GM12878 (cell line): Measurements from ENCODE around the gene RNPEP. TPM values are rescaled to one million over a fixed set of nuclear protein-coding genes. Genes with fewer than 3 reads are reported as not detected.

Experiments used
- ATAC-seq: fragments of 200-7000 bp; cut with Tn5 transposase; 3 replicates; pipeline ENCODE4 v1.9.1; 2020; ENCODE audit warnings: mild to moderate bottlenecking, moderate library complexity
- BruUV-seq: library from RNA; stranded (reverse); fragments of 400-500 nt; replicated peaks from 2 replicates; lab custom pipeline; 2021; lab: Mats Ljungman, UMichigan
- CTCF ChIA-PET: fragments of 300-600 bp; sonication (Branson Sonifier 250); formaldehyde crosslinking; extraction: SDS; loops from one replicate; lab custom pipeline; 2021; ENCODE audit warnings: inconsistent platforms; lab: Yijun Ruan, JAX
- POLR2A ChIA-PET: fragments of 350-600 bp; formaldehyde crosslinking; extraction: SDS; loops from one replicate; lab custom pipeline; 2021; ENCODE audit warnings: inconsistent platforms; lab: Charles Lee
- RAD21 ChIA-PET: fragments of 300-600 bp; sonication (Branson Sonifier 250); formaldehyde crosslinking; loops from one replicate; lab custom pipeline; 2023; ENCODE audit warnings: antibody characterized with exemption; ENCODE audit not compliant: unreplicated experiment; lab: Charles Lee
- SMC1A ChIA-PET: fragments of 300-600 bp; sonication (Branson Sonifier 250); formaldehyde crosslinking; loops from one replicate; lab custom pipeline; 2023; ENCODE audit not compliant: unreplicated experiment, uncharacterized antibody; lab: Charles Lee
- DNase-seq: peaks from one replicate; pipeline ENCODE4 v3.0.0-alpha.2; 2011; ENCODE audit warnings: low read depth, low spot score
- FAIRE-seq: peaks from 3 replicates; lab custom pipeline; 2011; peaks lifted over from hg19 to GRCh38; lab: Jason Lieb, UNC
- H2AFZ ChIP-seq: 2 replicates; pipeline ENCODE4 v1.6.0; 2011; ENCODE audit warnings: low read depth, low read length, control low read depth; ENCODE audit not compliant: control insufficient read depth
- H3K27ac ChIP-seq: 2 replicates; pipeline ENCODE4 v1.5.1; 2011; ENCODE audit warnings: control low read depth; ENCODE audit not compliant: control insufficient read depth, insufficient read depth
- H3K27me3 ChIP-seq, 2 experiments: replicated peaks in 1 of 2; 2 replicates each; pipeline versions ENCODE4 v1.6.0 to v1.6.1; 2011; ENCODE audit warnings: low read length in 1 of 2; ENCODE audit not compliant: control insufficient read depth in 2 of 2, insufficient read depth in 2 of 2
- H3K36me3 ChIP-seq, 2 experiments: 2 replicates each; pipeline ENCODE4 v1.5.1; 2011; ENCODE audit warnings: low read length in 1 of 2; ENCODE audit not compliant: control insufficient read depth in 2 of 2, insufficient read depth in 2 of 2
- H3K4me1 ChIP-seq: 2 replicates; pipeline ENCODE4 v1.6.1; 2011; ENCODE audit warnings: mild to moderate bottlenecking, low read length, moderate library complexity, mixed read lengths; ENCODE audit not compliant: control insufficient read depth, insufficient read depth
- H3K4me2 ChIP-seq: 2 replicates; pipeline ENCODE4 v1.6.0; 2011; ENCODE audit warnings: control low read depth; ENCODE audit not compliant: control insufficient read depth, insufficient read depth
- H3K4me3 ChIP-seq: fragments of 200-600 bp; sonication (generic); 2 replicates; pipeline ENCODE4 v1.5.1; 2016
- H3K79me2 ChIP-seq: 2 replicates; pipeline ENCODE4 v1.6.0; 2011; ENCODE audit warnings: low read length; ENCODE audit not compliant: control insufficient read depth, insufficient read depth
- H3K9ac ChIP-seq: 2 replicates; pipeline ENCODE4 v1.8.0; 2011; ENCODE audit warnings: low read length, control low read depth, mixed read lengths; ENCODE audit not compliant: control insufficient read depth, insufficient read depth
- H3K9me3 ChIP-seq: replicated peaks from 3 replicates; pipeline ENCODE4 v1.5.1; 2011; ENCODE audit warnings: mild to moderate bottlenecking, low read length; ENCODE audit not compliant: control insufficient read depth, insufficient read depth
- H4K20me1 ChIP-seq: 2 replicates; pipeline ENCODE4 v1.6.0; 2011; ENCODE audit not compliant: control insufficient read depth, insufficient read depth
- ASH2L ChIP-seq: fragments of 300-600, 200-600 bp; sonication (generic); IDR thresholded peaks from 2 replicates; pipeline ENCODE4 v1.6.1; 2017; ENCODE audit warnings: low read depth, mild to moderate bottlenecking, borderline replicate concordance
- BMI1 ChIP-seq: fragments of 450-650 bp; IDR thresholded peaks from 2 replicates; pipeline ENCODE4 v1.6.1; 2016; ENCODE audit warnings: mild to moderate bottlenecking, moderate library complexity, borderline replicate concordance
- KAT2A ChIP-seq: conservative IDR thresholded peaks from 2 replicates; pipeline ENCODE4 v1.6.1; 2011; ENCODE audit warnings: low read depth, low read length; ENCODE audit not compliant: control insufficient read depth
- RB1 ChIP-seq: fragments of 450-650 bp; formaldehyde crosslinking; IDR thresholded peaks from 2 replicates; pipeline ENCODE4 v1.6.1; 2017; ENCODE audit warnings: mild to moderate bottlenecking, borderline replicate concordance
- RELA ChIP-seq: fragments of 450-650 bp; IDR thresholded peaks from 2 replicates; pipeline ENCODE4 v1.8.0; 2014; ENCODE audit warnings: borderline replicate concordance; ENCODE audit not compliant: partially characterized antibody
- SRF ChIP-seq, 2 experiments: IDR thresholded peaks; 2 replicates each; pipeline ENCODE4 v1.6.1; 2011; ENCODE audit warnings: low read depth in 2 of 2, low read length in 2 of 2, mild to moderate bottlenecking in 1 of 2, moderate library complexity in 1 of 2
- TCF12 ChIP-seq: IDR thresholded peaks from 2 replicates; pipeline ENCODE4 v1.6.1; 2011; ENCODE audit warnings: low read depth, mild to moderate bottlenecking, low read length
- TCF3 ChIP-seq: IDR thresholded peaks from 2 replicates; pipeline ENCODE4 v1.6.1; 2012; ENCODE audit warnings: low read depth, mild to moderate bottlenecking, low read length, borderline replicate concordance; ENCODE audit not compliant: insufficient read depth
- ZNF217 ChIP-seq: fragments of 450-650 bp; IDR thresholded peaks from 2 replicates; pipeline ENCODE4 v1.6.1; 2017; ENCODE audit warnings: antibody characterized with exemption, mild to moderate bottlenecking
- ZSCAN29 ChIP-seq: fragments of 450-650 bp; IDR thresholded peaks from 2 replicates; pipeline ENCODE4 v1.6.1; 2017; ENCODE audit warnings: mild to moderate bottlenecking, moderate library complexity
- WGBS: methylation state at CpG from one replicate; pipeline ENCODE4 v1.1.6; 2016; ENCODE audit warnings: low lambda C conversion rate; ENCODE audit not compliant: insufficient replicate concordance, insufficient coverage; ENCODE audit errors: missing lambda C conversion rate; 5-methylcytosine and 5-hydroxymethylcytosine counted together
- in situ Hi-C: fragments of 300-500 bp; cut with MboI; formaldehyde crosslinking; loops from 9 replicates; pipeline ENCODE4 v1.14.3; 2018; ENCODE audit warnings: mixed read lengths
- intact Hi-C: fragments of 100-400 bp; cut with micrococcal nuclease; formaldehyde crosslinking; loops from one replicate; pipeline ENCODE4 v1.14.2; 2022; ENCODE audit not compliant: unreplicated experiment
- polyA plus RNA-seq, 11 experiments: library from polyadenylated mRNA; depleted of rRNA in 4 of 11; unstranded in 6 of 11; stranded (reverse) in 5 of 11; fragments of >200 nt; fragmentation: Nextera tagmentation in 4 of 11; fragmentation: Illumina TruSeq in 1 of 11; extraction: Ambion mirVana in 4 of 11; extraction: Trizol in 1 of 11; gene quantifications; 1 replicate in 1 of 11; 2 replicates in 10 of 11; pipeline versions ENCODE4 v1.2.1 to v1.2.3, GENCODE V29; 2011 to 2016; ENCODE audit warnings: inconsistent platforms in 2 of 11, missing spikeins in 2 of 11, low read depth in 1 of 11
- total RNA-seq, 4 experiments: library from RNA; depleted of rRNA in 3 of 4; stranded (reverse); fragments of >200 nt in 3 of 4; fragmentation: Illumina TruSeq in 1 of 4; extraction: Trizol in 1 of 4; gene quantifications; 2 replicates each; pipeline versions ENCODE4 v1.2.1 to v1.2.3, GENCODE V29; 2013 to 2021
- TF ChIP-seq, protein P1 (sequence below): fragments of 450-650 bp; IDR thresholded peaks from 2 replicates; pipeline ENCODE4 v1.6.1; 2017; ENCODE audit warnings: antibody characterized with exemption, mild to moderate bottlenecking, moderate library complexity
- TF ChIP-seq, protein P2 (sequence below): fragments of 450-650 bp; IDR thresholded peaks from 2 replicates; pipeline ENCODE4 v1.6.1; 2017; ENCODE audit warnings: mild to moderate bottlenecking, moderate library complexity
- TF ChIP-seq, protein P3 (sequence below): IDR thresholded peaks from 2 replicates; pipeline ENCODE4 v1.6.1; 2012; ENCODE audit warnings: low read depth, low read length, improper control_type of control experiment
- TF ChIP-seq, protein P4 (sequence below): IDR thresholded peaks from 2 replicates; pipeline ENCODE4 v1.6.1; 2011; ENCODE audit warnings: borderline replicate concordance, low read depth, mild to moderate bottlenecking, moderate library complexity, mixed read lengths, low read length; ENCODE audit not compliant: insufficient read depth; ENCODE audit errors: extremely low read length

RNPEP gene
- total and polyA plus RNA-seq, 10 of the 15 experiments (the other 5 are each of a cell fraction or from before 2014, with no cell fraction given) = 18.3 to 68.2 (median 44.6) TPM

DNA sequence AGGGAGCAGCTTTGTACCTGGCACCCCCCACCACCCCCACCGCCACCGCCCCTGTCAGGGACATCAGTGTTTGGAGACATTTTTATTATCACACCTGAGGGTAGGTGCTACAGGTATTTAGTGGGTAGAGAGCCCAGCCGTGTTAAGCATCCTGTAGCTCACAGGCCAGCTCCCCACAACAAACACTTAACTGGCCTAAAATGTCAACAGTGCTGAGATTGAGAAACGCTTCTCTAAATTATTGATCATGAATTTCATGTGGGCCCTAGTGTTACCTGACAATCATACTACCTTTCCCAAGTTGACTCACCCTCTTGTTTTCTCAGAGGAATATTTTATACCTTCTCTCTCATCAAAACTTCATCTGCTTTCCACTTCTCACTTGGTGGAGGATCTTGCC lies 49.3 kb downstream of the RNPEP start:
- no peaks in the 10 kb centered on the region for H3K9me3 ChIP-seq
- SMC1A ChIA-PET = interaction anchor here (0.6 kb wide), 1 partner anchor 9 kb away, joined by 3 read pairs; no protein-coding TSS in a partner anchor
- H4K20me1 ChIP-seq = no peaks in the 10 kb centered on the region
- WGBS = 39% methylated on average over 4 of the region's 4 CpGs
- FAIRE-seq (no peak), DNase-seq (no peak)
- H3K4me3 ChIP-seq = no peak overlapping the region
- H3K27me3 ChIP-seq = no peaks in the 10 kb centered on the region
- no peaks in the 10 kb centered on the region for H3K4me1 ChIP-seq
- H3K4me2 ChIP-seq = no peak overlapping the region
- H3K36me3 ChIP-seq = no peaks in the 10 kb centered on the region
- RAD21 ChIA-PET = no interaction called here
- intact Hi-C loops = no loop called here
- no peak overlapping the region for H2AFZ ChIP-seq
- H3K9ac ChIP-seq = no peak overlapping the region
- POLR2A ChIA-PET = no interaction called here
- no TSS peak for BruUV-seq
- TF ChIP-seq, protein P1, sequence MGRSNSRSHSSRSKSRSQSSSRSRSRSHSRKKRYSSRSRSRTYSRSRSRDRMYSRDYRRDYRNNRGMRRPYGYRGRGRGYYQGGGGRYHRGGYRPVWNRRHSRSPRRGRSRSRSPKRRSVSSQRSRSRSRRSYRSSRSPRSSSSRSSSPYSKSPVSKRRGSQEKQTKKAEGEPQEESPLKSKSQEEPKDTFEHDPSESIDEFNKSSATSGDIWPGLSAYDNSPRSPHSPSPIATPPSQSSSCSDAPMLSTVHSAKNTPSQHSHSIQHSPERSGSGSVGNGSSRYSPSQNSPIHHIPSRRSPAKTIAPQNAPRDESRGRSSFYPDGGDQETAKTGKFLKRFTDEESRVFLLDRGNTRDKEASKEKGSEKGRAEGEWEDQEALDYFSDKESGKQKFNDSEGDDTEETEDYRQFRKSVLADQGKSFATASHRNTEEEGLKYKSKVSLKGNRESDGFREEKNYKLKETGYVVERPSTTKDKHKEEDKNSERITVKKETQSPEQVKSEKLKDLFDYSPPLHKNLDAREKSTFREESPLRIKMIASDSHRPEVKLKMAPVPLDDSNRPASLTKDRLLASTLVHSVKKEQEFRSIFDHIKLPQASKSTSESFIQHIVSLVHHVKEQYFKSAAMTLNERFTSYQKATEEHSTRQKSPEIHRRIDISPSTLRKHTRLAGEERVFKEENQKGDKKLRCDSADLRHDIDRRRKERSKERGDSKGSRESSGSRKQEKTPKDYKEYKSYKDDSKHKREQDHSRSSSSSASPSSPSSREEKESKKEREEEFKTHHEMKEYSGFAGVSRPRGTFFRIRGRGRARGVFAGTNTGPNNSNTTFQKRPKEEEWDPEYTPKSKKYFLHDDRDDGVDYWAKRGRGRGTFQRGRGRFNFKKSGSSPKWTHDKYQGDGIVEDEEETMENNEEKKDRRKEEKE = no peak
- TF ChIP-seq ASH2L (no peak), RELA (no peak), BMI1 (no peak), RB1 (no peak), TCF3 (no peak), SRF (IDR thresholded peaks at IDR 0.05; ENCODE audit: low read depth in 2 of 2, low read length in 2 of 2) (no peak), KAT2A (no peak), TCF12 (no peak), ZNF217 (no peak), ZSCAN29 (no peak)
- TF ChIP-seq, protein P2, sequence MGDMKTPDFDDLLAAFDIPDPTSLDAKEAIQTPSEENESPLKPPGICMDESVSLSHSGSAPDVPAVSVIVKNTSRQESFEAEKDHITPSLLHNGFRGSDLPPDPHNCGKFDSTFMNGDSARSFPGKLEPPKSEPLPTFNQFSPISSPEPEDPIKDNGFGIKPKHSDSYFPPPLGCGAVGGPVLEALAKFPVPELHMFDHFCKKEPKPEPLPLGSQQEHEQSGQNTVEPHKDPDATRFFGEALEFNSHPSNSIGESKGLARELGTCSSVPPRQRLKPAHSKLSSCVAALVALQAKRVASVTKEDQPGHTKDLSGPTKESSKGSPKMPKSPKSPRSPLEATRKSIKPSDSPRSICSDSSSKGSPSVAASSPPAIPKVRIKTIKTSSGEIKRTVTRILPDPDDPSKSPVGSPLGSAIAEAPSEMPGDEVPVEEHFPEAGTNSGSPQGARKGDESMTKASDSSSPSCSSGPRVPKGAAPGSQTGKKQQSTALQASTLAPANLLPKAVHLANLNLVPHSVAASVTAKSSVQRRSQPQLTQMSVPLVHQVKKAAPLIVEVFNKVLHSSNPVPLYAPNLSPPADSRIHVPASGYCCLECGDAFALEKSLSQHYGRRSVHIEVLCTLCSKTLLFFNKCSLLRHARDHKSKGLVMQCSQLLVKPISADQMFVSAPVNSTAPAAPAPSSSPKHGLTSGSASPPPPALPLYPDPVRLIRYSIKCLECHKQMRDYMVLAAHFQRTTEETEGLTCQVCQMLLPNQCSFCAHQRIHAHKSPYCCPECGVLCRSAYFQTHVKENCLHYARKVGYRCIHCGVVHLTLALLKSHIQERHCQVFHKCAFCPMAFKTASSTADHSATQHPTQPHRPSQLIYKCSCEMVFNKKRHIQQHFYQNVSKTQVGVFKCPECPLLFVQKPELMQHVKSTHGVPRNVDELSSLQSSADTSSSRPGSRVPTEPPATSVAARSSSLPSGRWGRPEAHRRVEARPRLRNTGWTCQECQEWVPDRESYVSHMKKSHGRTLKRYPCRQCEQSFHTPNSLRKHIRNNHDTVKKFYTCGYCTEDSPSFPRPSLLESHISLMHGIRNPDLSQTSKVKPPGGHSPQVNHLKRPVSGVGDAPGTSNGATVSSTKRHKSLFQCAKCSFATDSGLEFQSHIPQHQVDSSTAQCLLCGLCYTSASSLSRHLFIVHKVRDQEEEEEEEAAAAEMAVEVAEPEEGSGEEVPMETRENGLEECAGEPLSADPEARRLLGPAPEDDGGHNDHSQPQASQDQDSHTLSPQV = no peak
- TF ChIP-seq, protein P3, sequence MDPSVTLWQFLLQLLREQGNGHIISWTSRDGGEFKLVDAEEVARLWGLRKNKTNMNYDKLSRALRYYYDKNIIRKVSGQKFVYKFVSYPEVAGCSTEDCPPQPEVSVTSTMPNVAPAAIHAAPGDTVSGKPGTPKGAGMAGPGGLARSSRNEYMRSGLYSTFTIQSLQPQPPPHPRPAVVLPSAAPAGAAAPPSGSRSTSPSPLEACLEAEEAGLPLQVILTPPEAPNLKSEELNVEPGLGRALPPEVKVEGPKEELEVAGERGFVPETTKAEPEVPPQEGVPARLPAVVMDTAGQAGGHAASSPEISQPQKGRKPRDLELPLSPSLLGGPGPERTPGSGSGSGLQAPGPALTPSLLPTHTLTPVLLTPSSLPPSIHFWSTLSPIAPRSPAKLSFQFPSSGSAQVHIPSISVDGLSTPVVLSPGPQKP = no peak
- TF ChIP-seq, protein P4, sequence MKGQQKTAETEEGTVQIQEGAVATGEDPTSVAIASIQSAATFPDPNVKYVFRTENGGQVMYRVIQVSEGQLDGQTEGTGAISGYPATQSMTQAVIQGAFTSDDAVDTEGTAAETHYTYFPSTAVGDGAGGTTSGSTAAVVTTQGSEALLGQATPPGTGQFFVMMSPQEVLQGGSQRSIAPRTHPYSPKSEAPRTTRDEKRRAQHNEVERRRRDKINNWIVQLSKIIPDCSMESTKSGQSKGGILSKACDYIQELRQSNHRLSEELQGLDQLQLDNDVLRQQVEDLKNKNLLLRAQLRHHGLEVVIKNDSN = no peak
- TF ChIP-seq, all 136 proteins: peak for 0
- CTCF ChIA-PET = interaction anchor here (1.0 to 1.3 kb wide), 2 partner anchors 10 to 32 kb away, joined by 3 read pairs; no protein-coding TSS in a partner anchor
- Histone ChIP-seq H3K79me2 (no peaks in the 10 kb centered on the region), H3K27ac (no peak overlapping the region)
- in situ Hi-C loops = no loop called here
- ATAC-seq = no peak
